Activated T-cell treated with anti-CD3 and anti-CD28 coated beads, Interleukin-2, amount 50 U/mL, for 72 hours (primary cell): ENCODE data around the gene PROSER2. TPM values are rescaled to one million over a fixed set of nuclear protein-coding genes. Genes with fewer than 3 reads are reported as not detected.

Source experiments
- ATAC-seq, 2 donors: fragments of 150-1000 bp; cut with Tn5 transposase; replicated peaks in 1 of 2; 2 replicates each; pipeline ENCODE4 v1.10.0; 2021; ENCODE audit warnings: moderate library complexity in 2 of 2, mild to moderate bottlenecking in 1 of 2
- DNase-seq, 2 donors: peaks; one replicate each; pipeline ENCODE4 v3.0.0; 2021 to 2022; ENCODE audit warnings: mixed read lengths in 1 of 2
- H3K27ac Mint-ChIP-seq: one replicate; pipeline ENCODE4 v1.8.0; 2022; ENCODE audit warnings: mild to moderate bottlenecking, moderate library complexity, mixed read lengths
- H3K27me3 Mint-ChIP-seq: one replicate; pipeline ENCODE4 v1.8.0; 2022; ENCODE audit warnings: low read depth, mixed read lengths
- H3K36me3 Mint-ChIP-seq, 2 donors: one replicate each; pipeline ENCODE4 v1.8.0; 2022; ENCODE audit warnings: mixed read lengths in 2 of 2, mild to moderate bottlenecking in 1 of 2; ENCODE audit not compliant: insufficient read depth in 2 of 2
- H3K4me1 Mint-ChIP-seq: one replicate; pipeline ENCODE4 v1.8.0; 2022; ENCODE audit warnings: low read depth, mixed read lengths
- H3K4me3 Mint-ChIP-seq, 2 donors: one replicate each; pipeline ENCODE4 v1.8.0; 2022; ENCODE audit warnings: mild to moderate bottlenecking in 2 of 2, mixed read lengths in 2 of 2, moderate library complexity in 2 of 2
- H3K9me3 Mint-ChIP-seq, 2 donors: one replicate each; pipeline ENCODE4 v1.8.0; 2022; ENCODE audit warnings: mixed read lengths in 2 of 2
- total RNA-seq, 2 donors: library from RNA; stranded (reverse); gene quantifications; one replicate each; pipeline ENCODE4 v1.2.3, GENCODE V29; 2022

Gene PROSER2
- total RNA-seq, 2 donors from 2014 or later, result 1.1 to 1.6 TPM

GRCh38 chr10:11831520-11831951 is 8.4 kb downstream of the PROSER2 start:
- Mint-ChIP-seq H3K4me3 (no peak overlapping the region), H3K27me3 (peaks cover 28% of the 10 kb centered on the region), H3K9me3 (no peaks in the 10 kb centered on the region), H3K27ac (no peak overlapping the region), H3K36me3 (no peaks in the 10 kb centered on the region), H3K4me1 (no peaks in the 10 kb centered on the region)
- DNase-seq (no peak), ATAC-seq (no peak)

- ATAC-seq, result no peak
- no peak overlapping the region for H3K4me3 Mint-ChIP-seq
- no peak overlapping the region for H3K27ac Mint-ChIP-seq
- no peaks in the 10 kb centered on the region for H3K9me3 Mint-ChIP-seq
- H3K4me1 Mint-ChIP-seq, result peaks cover 3% of the 10 kb centered on the region
- peaks cover 31% of the 10 kb centered on the region for H3K27me3 Mint-ChIP-seq
- DNase-seq, result no peak
- H3K36me3 Mint-ChIP-seq, result no peaks in the 10 kb centered on the region
Measured at GRCh38 chr10:11832042-11832441, 8.9 kb downstream of the PROSER2 start.

GRCh38 chr10:11835061-11835460 is 11.9 kb downstream of the PROSER2 start:
- H3K9me3 Mint-ChIP-seq, result no peaks in the 10 kb centered on the region
- ATAC-seq (no peak), DNase-seq (no peak)
- H3K27ac Mint-ChIP-seq, result no peak overlapping the region
- H3K4me3 Mint-ChIP-seq, result no peak overlapping the region
- H3K27me3 Mint-ChIP-seq, result peaks cover 27% of the 10 kb centered on the region
- H3K36me3 Mint-ChIP-seq, result no peaks in the 10 kb centered on the region
- H3K4me1 Mint-ChIP-seq, result peaks cover 14% of the 10 kb centered on the region

- Mint-ChIP-seq H3K27me3 (peaks cover 24% of the 10 kb centered on the region), H3K4me1 (peaks cover 14% of the 10 kb centered on the region), H3K36me3 (no peaks in the 10 kb centered on the region), H3K9me3 (no peaks in the 10 kb centered on the region), H3K27ac (no peak overlapping the region), H3K4me3 (no peak overlapping the region)
- no peak for DNase-seq
- no peak for ATAC-seq
Measured at GRCh38 chr10:11835704-11836103, 12.5 kb downstream of the PROSER2 start.

- DNase-seq (no peak), ATAC-seq (no peak)
- H3K27me3 Mint-ChIP-seq, result peaks cover 18% of the 10 kb centered on the region
Measured at GRCh38 chr10:11837372-11838161, 14.4 kb downstream of the PROSER2 start.

GRCh38 chr10:11838298-11838852 is 15.2 kb downstream of the PROSER2 start:
- Mint-ChIP-seq H3K4me1 (peaks cover 14% of the 10 kb centered on the region), H3K9me3 (no peaks in the 10 kb centered on the region), H3K27ac (no peak overlapping the region), H3K27me3 (peaks cover 18% of the 10 kb centered on the region), H3K36me3 (no peaks in the 10 kb centered on the region), H3K4me3 (no peak overlapping the region)
- DNase-seq (no peak), ATAC-seq (no peak)

More at GRCh38 chr10:11837372-11838161, 14.4 kb downstream of the PROSER2 start:
- Mint-ChIP-seq H3K9me3 (no peaks in the 10 kb centered on the region), H3K27ac (no peak overlapping the region), H3K4me3 (peak overlapping the region in 1 of 2 donors; percentile 34), H3K36me3 (no peaks in the 10 kb centered on the region), H3K4me1 (peaks cover 14% of the 10 kb centered on the region)

- ATAC-seq, result no peak
- no peaks in the 10 kb centered on the region for H3K36me3 Mint-ChIP-seq
- no peak overlapping the region for H3K27ac Mint-ChIP-seq
- H3K4me1 Mint-ChIP-seq, result peaks cover 22% of the 10 kb centered on the region
- H3K9me3 Mint-ChIP-seq, result no peaks in the 10 kb centered on the region
- DNase-seq, result no peak
- peaks cover 16% of the 10 kb centered on the region for H3K27me3 Mint-ChIP-seq
- no peak overlapping the region for H3K4me3 Mint-ChIP-seq
Measured at GRCh38 chr10:11841375-11841774, 18.2 kb downstream of the PROSER2 start.

GRCh38 chr10:11842411-11842810 is 19.3 kb downstream of the PROSER2 start:
- no peak for ATAC-seq
- H3K9me3 Mint-ChIP-seq, result no peaks in the 10 kb centered on the region
- peaks cover 15% of the 10 kb centered on the region for H3K27me3 Mint-ChIP-seq

GRCh38 chr10:11845113-11845512 is 22.0 kb downstream of the PROSER2 start:
- no peak overlapping the region for H3K4me3 Mint-ChIP-seq
- no peaks in the 10 kb centered on the region for H3K9me3 Mint-ChIP-seq
- ATAC-seq, result no peak
- H3K27me3 Mint-ChIP-seq, result peaks cover 29% of the 10 kb centered on the region
- no peak overlapping the region for H3K27ac Mint-ChIP-seq
- no peaks in the 10 kb centered on the region for H3K36me3 Mint-ChIP-seq
- H3K4me1 Mint-ChIP-seq, result peaks cover 8% of the 10 kb centered on the region
- DNase-seq, result no peak

More at GRCh38 chr10:11842411-11842810, 19.3 kb downstream of the PROSER2 start:
- no peak for DNase-seq
- Mint-ChIP-seq H3K36me3 (no peaks in the 10 kb centered on the region), H3K4me1 (peaks cover 16% of the 10 kb centered on the region), H3K4me3 (no peak overlapping the region), H3K27ac (peak overlapping the region; percentile 65)

- ATAC-seq, result no peak
- DNase-seq, result no peak
- Mint-ChIP-seq H3K9me3 (no peaks in the 10 kb centered on the region), H3K4me3 (no peak overlapping the region), H3K27ac (no peak overlapping the region), H3K36me3 (no peaks in the 10 kb centered on the region), H3K27me3 (peaks cover 30% of the 10 kb centered on the region), H3K4me1 (peaks cover 8% of the 10 kb centered on the region)
Measured at GRCh38 chr10:11846542-11846941, 23.4 kb downstream of the PROSER2 start.

- ATAC-seq, result no peak
- Mint-ChIP-seq H3K27ac (no peak overlapping the region), H3K27me3 (peaks cover 30% of the 10 kb centered on the region), H3K4me3 (no peak overlapping the region), H3K4me1 (peaks cover 8% of the 10 kb centered on the region), H3K36me3 (no peaks in the 10 kb centered on the region), H3K9me3 (no peaks in the 10 kb centered on the region)
- DNase-seq, result no peak
Measured at GRCh38 chr10:11849277-11849676, 26.1 kb downstream of the PROSER2 start.

- Mint-ChIP-seq H3K27me3 (peaks cover 30% of the 10 kb centered on the region), H3K4me3 (no peak overlapping the region), H3K9me3 (no peaks in the 10 kb centered on the region), H3K27ac (no peak overlapping the region), H3K4me1 (peaks cover 6% of the 10 kb centered on the region), H3K36me3 (no peaks in the 10 kb centered on the region)
- DNase-seq (no peak), ATAC-seq (no peak)
Measured at GRCh38 chr10:11849911-11850310, 26.8 kb downstream of the PROSER2 start.

GRCh38 chr10:11851910-11852309 is 28.8 kb downstream of the PROSER2 start:
- Mint-ChIP-seq H3K27ac (no peak overlapping the region), H3K4me3 (no peak overlapping the region), H3K4me1 (no peaks in the 10 kb centered on the region), H3K27me3 (peaks cover 22% of the 10 kb centered on the region), H3K36me3 (no peaks in the 10 kb centered on the region), H3K9me3 (no peaks in the 10 kb centered on the region)
- DNase-seq, result no peak
- ATAC-seq, result no peak
